GM23248 (cell line): ENCODE measurements around the gene POU2AF1.

Experiments used
- EZH2 ChIP-seq: fragments of 200-600 bp; sonication (generic); IDR thresholded peaks from 2 replicates; pipeline ENCODE4 v1.6.1; 2018; ENCODE audit warnings: antibody characterized with exemption, mild to moderate bottlenecking; ENCODE audit not compliant: insufficient read depth, poor library complexity, severe bottlenecking
- EZH2phosphoT487 ChIP-seq: fragments of 200-600 bp; sonication (generic); IDR thresholded peaks from 2 replicates; pipeline ENCODE4 v1.6.1; 2018; ENCODE audit warnings: antibody characterized with exemption, moderate library complexity, mild to moderate bottlenecking, low read depth; ENCODE audit not compliant: insufficient read depth

DNA sequence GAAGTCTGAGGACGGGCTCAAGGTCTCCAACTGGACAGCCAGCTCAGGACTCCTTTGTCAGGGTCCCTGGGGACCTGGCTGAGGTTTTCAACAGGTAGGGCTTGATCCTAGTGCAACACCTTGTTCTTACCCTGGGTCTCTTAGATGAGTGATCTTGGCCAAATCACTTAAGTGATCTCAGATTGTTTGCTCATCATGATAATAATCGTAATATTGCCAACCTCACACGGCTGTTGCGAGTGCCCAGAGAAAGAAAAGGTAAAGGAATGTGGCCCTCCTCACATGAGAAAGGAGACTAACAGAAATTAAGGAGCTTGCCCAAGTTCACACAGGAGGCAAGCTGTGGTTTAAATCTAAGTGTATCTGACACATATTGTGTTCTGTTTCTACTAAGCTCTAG, 52.3 kb downstream of the POU2AF1 start:
- TF ChIP-seq EZH2: no peak
- TF ChIP-seq EZH2phosphoT487: no peak
